HG02759 (cell line): Measurements from ENCODE around the gene KCMF1.
A peak's percentile ranks its signal among the peaks of the same experiment; 100 is the strongest.
"Not testable (repeated sequence)": the region's sequence is repeated elsewhere in the genome, so short reads cannot be mapped to it uniquely, and the experiment has no call there.

Experiments used
- ATAC-seq: cut with Tn5 transposase; IDR thresholded peaks from one replicate; pipeline ENCODE4 v1.9.1; 2021; ENCODE audit warnings: mild to moderate bottlenecking, moderate library complexity; ENCODE audit not compliant: unreplicated experiment

KCMF1 gene

DNA sequence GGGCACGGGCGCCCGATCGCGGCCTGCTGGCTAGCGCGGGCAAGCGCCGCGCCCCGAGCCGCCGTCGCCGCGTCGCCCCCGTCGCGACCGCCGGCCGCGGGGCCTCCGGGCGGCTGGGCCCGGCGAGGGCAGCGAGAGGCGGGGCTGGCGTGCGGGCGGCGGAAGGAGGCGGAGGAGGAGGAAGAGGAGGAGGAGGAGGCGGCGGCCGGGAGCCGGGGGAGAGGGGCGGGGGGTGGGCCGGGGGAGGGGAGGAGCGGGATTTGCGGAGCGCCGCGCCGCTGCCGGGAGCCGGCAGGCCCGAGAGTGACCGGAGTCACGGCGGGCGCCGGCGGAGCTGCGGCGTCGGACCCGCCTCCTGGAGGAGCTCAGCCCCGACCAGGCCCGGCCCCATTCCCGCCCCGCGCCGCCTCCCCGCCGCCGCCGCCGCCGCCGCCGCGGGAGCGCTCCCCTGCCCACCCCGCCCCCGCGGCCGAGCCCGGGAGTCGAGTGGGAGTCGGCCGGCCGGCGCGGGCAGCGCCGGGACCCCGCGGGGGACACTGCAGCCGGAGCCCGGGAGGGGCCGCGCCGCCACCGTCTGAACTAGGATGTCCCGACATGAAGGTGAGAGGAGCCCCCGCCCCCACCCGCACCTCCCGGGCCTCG, at the start of gene KCMF1:
Gene KCMF1, plus strand, starts transcription at position 294 of the 642 bp plus-strand sequence. Its CDS starts 291 bp downstream, at position 585.
- ATAC-seq: peak; percentile 52

- ATAC-seq: no peak
These were observed 48.0 kb upstream of the KCMF1 start for GRCh38 chr2:84923009-84923408.

- peak; percentile 15 for ATAC-seq
These were observed 46.5 kb upstream of the KCMF1 start for GRCh38 chr2:84924173-84925106.

DNA sequence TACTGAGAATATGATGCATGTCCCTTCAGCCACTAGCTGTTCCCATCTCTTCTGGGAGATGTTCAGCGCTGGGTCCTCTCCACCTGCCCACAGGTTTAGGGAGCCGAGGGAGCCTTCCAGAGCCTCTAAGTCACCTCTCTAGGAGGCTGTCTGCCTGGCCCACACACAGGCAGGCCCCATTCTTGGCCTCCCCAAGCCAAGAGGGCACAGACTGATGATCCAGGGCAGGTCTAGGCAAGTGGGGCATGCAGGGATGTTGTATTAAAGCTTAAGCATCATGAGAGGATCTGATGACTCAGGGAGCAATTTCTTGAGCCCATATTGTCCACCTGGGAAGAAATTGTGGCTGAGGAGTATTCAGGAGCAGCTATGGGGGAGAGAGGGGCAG, 45.6 kb upstream of the KCMF1 start:
- ATAC-seq: no peak

- peak; percentile 85 for ATAC-seq
These were observed 45.1 kb upstream of the KCMF1 start for GRCh38 chr2:84925724-84926376.

- no peak for ATAC-seq
These were observed 43.7 kb upstream of the KCMF1 start for GRCh38 chr2:84927275-84927627.

DNA sequence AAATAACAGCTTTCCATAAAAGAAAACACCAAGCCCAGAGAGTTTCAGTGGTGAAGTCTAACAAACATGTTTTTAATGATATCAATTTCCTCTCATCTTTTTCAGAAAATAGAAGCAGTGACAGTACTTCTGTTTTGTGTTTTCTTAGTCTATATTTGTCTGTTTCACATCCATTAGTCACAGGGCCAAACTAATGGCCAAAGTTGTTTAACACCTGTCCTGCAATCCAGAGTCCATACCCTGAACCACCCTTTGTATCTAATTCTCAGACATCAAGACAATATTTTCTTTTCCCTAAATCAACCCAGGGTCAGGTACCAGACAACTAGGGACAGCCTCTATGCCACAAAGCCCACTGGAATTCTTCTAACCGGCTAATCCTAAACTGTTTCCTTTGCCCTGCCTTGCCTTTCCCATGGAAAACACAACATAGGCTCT, 39.6 kb upstream of the KCMF1 start:
- peak; percentile 65 for ATAC-seq

DNA sequence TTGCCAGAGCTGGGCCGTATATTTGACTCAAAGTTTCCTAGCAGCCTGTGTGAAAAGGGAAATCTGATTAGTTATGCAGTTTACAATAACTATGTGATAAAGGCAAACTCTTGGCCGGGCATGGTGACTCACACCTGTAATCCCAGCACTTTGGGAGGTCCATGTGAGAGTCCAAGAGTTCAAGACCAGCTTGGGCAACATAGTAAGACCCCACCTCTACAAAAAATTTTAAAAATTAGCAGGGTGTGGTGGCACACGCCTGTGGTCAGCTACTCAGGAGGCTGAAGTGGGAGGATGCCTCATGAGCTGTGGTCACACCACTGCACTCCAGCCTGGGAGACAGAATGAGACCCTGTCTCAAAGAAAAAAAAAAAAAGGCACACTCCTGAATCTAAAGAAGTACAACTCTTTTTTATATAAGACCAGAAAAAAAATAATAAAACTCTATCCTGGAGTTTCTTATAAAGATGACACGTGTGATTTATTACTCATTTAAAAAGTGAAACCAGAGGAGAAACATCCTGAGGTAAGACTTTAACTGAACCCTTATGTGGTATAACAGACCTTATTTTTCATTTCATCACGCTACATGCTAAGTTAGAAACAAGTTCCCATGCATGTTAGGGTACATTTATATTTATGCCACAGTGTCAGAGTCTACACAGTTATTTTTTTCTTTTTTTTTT, 32.6 kb upstream of the KCMF1 start:
- ATAC-seq: peak; percentile 32

DNA sequence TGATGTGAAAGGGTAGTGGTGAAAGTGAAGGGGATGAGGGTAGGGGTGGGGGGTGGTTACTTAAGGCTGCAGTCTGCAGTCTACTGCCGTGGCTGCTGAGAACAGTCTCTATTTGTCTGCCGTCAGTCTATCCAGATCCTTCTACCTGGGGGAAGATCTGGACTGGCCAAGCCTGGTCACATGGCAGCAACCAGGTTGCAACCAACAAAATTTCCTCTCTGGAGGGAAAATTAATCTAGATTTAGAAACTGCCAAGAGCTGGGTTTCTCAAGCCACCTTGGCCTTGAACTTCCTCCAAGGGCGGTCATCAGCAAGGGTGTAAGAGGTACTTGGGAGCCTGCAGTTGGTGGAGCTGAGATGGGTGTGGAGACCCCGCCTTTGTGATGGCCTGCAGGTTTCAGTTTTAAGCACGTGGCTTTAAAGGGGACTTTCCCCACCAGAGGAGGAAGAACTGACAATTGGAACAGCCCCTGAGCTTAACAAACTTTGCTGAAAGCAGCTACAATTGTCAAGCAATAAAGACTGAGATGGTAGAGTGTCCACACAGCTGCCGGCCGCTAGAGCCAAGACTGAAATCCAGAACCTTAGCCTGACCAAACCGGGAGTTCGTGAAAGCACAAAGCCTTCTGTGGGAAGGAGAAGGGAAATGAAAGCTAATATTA, 31.4 kb upstream of the KCMF1 start:
- peak; percentile 80 for ATAC-seq

DNA sequence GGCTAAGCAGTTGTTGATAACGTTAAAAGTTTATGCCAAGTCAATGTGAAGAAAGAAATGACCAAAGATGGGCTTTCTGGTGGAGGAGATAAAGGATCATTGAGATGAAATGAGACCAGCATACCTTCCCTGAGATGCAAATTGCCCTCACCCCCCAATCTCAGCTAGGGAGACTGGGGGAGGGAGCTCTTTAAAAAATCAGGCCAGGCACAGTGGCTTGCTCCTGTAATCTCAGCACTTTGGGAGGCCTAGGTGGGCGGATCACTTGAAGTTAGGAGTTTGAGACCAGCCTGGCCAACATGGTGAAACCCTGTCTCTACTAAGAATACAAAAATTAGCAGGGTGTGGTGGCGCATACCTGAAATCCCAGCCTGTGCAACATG, 30.9 kb upstream of the KCMF1 start:
- ATAC-seq: peak; percentile 2

DNA sequence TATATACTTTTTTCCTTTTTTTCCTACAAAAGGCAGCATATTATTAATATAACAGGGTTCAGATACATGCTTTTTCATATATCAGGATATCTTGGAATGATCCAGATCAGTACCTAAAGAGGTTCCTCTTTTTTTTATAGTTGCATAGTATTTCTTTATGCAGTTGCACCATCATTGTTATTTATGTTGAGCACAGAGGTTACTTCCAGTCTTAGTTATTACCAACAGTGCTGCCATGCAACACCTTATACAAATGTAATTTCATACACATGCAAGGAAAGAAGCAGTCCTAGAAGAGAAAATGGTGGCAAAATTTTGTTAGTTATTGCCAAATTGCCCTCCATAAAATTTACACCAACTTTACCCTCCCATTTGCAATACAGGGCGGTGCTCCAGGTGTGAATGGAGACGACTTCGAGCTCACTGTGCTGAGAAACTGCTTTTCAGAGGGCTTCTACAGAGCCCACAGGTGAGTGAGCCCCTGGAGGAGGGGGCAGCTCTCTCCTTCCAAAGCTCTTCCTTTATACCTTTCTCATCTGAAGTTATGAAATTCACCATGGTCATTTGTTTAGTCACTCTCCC, 30.0 kb upstream of the KCMF1 start:
- no peak for ATAC-seq

DNA sequence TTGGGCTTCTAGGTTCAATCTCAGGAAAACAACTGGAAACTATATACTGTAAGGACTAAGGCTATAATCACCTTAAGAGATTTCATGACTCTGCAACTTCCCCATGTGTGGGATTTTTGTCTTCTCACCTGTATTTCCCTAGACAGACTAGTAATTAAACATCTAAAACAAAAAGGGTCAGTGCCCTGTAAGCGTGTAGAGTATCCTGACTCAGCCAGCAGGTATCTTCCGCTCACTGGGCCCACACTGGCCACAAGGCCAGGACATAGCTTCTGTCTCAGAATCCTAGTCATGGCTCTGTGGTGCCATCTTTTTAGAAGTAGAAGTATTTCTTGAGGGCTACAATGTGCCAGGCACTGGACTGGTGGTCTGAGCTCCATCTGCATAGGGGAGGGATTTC, 28.8 kb upstream of the KCMF1 start:
- ATAC-seq: no peak

DNA sequence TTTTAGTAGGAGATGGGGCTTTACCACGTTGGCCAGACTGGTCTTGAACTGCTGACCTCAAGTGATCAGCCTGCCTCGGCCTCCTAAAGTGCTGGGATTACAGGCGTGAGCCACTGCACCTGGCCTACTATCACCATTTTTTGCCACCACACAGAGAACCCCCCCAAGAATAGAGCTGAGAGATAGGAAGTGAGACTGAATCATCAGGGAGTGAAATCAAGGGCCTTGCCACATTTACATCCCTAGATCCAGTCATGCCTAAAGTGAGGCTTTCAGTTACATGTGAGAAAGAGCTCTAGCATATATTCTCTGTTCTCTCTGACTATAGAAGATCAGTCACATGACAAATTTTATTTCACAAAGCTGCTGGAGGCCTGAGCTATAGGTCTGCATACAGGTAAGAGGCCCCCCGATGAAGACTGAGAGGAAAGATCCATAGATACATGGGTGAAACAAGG, 28.0 kb upstream of the KCMF1 start:
- ATAC-seq: peak; percentile 33

GRCh38 chr2:84944295-84944909, 26.6 kb upstream of the KCMF1 start:
- ATAC-seq: no peak

GRCh38 chr2:84945838-84946203, 25.1 kb upstream of the KCMF1 start:
- not testable (repeated sequence) for ATAC-seq

DNA sequence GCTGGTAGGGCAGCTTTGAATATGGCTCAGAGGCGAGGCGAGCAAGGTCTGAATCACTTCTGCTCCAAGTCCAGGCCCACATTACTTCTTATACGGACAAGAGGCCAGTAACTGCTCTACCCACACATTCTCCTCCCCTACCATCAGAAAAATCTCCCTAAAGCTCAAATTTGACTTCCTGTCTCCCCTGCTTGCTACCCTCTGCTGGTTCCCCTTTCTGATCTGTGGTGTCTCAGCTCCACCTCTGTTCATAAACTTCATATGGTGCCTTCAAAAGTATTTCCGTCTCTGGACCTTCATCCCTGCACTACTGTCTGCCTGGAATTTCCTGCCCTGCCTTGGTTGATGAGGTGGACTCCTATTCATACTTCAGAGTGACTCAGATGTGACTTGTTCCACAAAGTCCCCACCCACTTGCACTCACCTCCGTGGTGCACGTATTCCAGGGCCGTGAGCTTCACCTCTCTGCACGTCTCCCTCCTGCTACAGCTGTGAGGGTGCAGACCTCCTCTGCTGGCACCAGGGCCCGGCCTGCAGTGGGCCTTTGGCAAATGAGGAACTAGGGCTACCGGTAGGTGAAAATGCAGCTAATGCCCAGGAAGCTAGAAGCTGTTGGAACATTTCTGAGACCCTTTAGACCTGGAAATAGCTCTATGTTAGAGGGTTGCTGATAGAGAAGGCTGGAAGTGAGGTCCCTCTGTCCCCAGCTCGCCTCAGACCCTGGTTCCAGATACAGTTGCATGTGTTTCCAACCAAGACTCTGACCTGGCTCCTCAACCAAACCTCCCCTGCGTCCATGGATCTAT, 24.6 kb upstream of the KCMF1 start:
- peak; percentile 69 for ATAC-seq

GRCh38 chr2:84947010-84947593, 23.9 kb upstream of the KCMF1 start:
- ATAC-seq: no peak

GRCh38 chr2:84953535-84953934, 17.4 kb upstream of the KCMF1 start:
- no peak for ATAC-seq

DNA sequence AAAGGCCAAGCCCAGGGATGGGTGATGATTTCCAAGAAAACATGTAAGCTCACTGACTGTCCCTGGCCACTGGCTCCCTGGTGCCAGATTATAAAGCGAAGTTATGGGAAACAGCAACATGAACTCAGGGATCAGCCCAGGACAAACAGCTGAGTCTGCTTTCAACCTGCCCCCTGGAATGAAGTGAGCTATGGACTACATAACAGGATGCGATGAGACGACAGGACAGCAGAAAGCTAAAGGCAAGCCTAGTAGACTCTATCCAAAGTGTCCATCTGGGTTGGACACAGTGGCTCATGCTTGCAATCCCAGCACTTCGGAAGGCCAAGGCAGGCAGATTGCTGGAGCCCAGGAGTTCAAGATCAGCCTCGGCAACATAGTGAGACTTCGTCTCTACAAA, 16.6 kb upstream of the KCMF1 start:
- no peak for ATAC-seq
